IMR-90 (cell line): Measurements from ENCODE around the gene CMKLR1. TPM values are rescaled to one million over a fixed set of nuclear protein-coding genes. Genes with fewer than 3 reads are reported as not detected.

Experiments used
- ATAC-seq: fragments of 200-7000 bp; cut with Tn5 transposase; 2 replicates; pipeline ENCODE4 v1.9.1; 2020; ENCODE audit warnings: low read depth, mild to moderate bottlenecking, moderate library complexity
- BruUV-seq: library from RNA; stranded (reverse); fragments of 400-500 nt; replicated peaks from 2 replicates; lab custom pipeline; 2021; lab: Mats Ljungman, UMichigan
- CTCF ChIA-PET: fragments of 300-600 bp; formaldehyde crosslinking; extraction: SDS; loops from one replicate; lab custom pipeline; 2021; ENCODE audit warnings: antibody characterized with exemption; lab: Yijun Ruan, JAX
- POLR2A ChIA-PET: fragments of 300-600 bp; sonication (Branson Sonifier 250); formaldehyde crosslinking; loops from one replicate; lab custom pipeline; 2022; ENCODE audit warnings: antibody characterized with exemption; ENCODE audit not compliant: unreplicated experiment; lab: Charles Lee
- DNase-seq: peaks from one replicate; pipeline ENCODE4 v3.0.0; 2013
- H2AFZ ChIP-seq: replicated peaks from 2 replicates; pipeline ENCODE3; 2013; ENCODE audit warnings: low read length, mild to moderate bottlenecking; ENCODE audit not compliant: poor library complexity
- H2AK5ac ChIP-seq: 2 replicates; pipeline ENCODE4 v1.6.1; 2013; ENCODE audit warnings: low read depth, low read length, inconsistent platforms
- H2AK9ac ChIP-seq: replicated peaks from 2 replicates; pipeline ENCODE3; 2013; ENCODE audit warnings: mild to moderate bottlenecking, low read depth, low read length, moderate library complexity; ENCODE audit not compliant: poor library complexity
- H2BK120ac ChIP-seq: 2 replicates; pipeline ENCODE4 v1.6.1; 2013; ENCODE audit warnings: low read depth, low read length, inconsistent platforms
- H2BK15ac ChIP-seq: 3 replicates; pipeline ENCODE4 v1.6.1; 2013; ENCODE audit warnings: low read depth, low read length, inconsistent platforms
- H2BK20ac ChIP-seq: 2 replicates; pipeline ENCODE4 v1.6.1; 2013; ENCODE audit warnings: low read depth, mild to moderate bottlenecking, inconsistent platforms, low read length, moderate library complexity
- H2BK5ac ChIP-seq: 2 replicates; pipeline ENCODE4 v1.6.1; 2013; ENCODE audit warnings: mild to moderate bottlenecking, low read depth, low read length, inconsistent platforms; ENCODE audit not compliant: poor library complexity, severe bottlenecking
- H3K14ac ChIP-seq: replicated peaks from 2 replicates; pipeline ENCODE4 v1.6.1; 2013; ENCODE audit warnings: low read depth, low read length, inconsistent platforms
- H3K18ac ChIP-seq: 2 replicates; pipeline ENCODE4 v1.6.1; 2013; ENCODE audit warnings: low read depth, low read length, control low read depth
- H3K23ac ChIP-seq: 2 replicates; pipeline ENCODE4 v1.6.1; 2013; ENCODE audit warnings: low read depth, low read length, inconsistent platforms
- H3K27ac ChIP-seq: 2 replicates; pipeline ENCODE4 v1.5.1; 2013; ENCODE audit warnings: mild to moderate bottlenecking, control low read depth, low read length; ENCODE audit not compliant: insufficient read depth
- H3K27me3 ChIP-seq: 2 replicates; pipeline ENCODE4 v1.6.1; 2013; ENCODE audit warnings: low read length; ENCODE audit not compliant: control insufficient read depth, insufficient read depth
- H3K36me3 ChIP-seq: 2 replicates; pipeline ENCODE4 v1.6.1; 2013; ENCODE audit warnings: low read length, mixed read lengths; ENCODE audit not compliant: control insufficient read depth, insufficient read depth
- H3K4ac ChIP-seq: 2 replicates; pipeline ENCODE4 v1.6.1; 2013; ENCODE audit warnings: low read depth, low read length, inconsistent platforms
- H3K4me1 ChIP-seq: 2 replicates; pipeline ENCODE4 v1.6.1; 2013; ENCODE audit warnings: low read length, mixed read lengths; ENCODE audit not compliant: control insufficient read depth, insufficient read depth
- H3K4me2 ChIP-seq: 2 replicates; pipeline ENCODE4 v1.6.1; 2013; ENCODE audit warnings: low read depth, mild to moderate bottlenecking, control low read depth, low read length, moderate library complexity
- H3K4me3 ChIP-seq: 2 replicates; pipeline ENCODE4 v1.5.1; 2013; ENCODE audit warnings: low read depth, mild to moderate bottlenecking, control low read depth, low read length, moderate library complexity; ENCODE audit not compliant: insufficient read depth
- H3K56ac ChIP-seq: 2 replicates; pipeline ENCODE4 v1.6.1; 2013; ENCODE audit warnings: low read length, inconsistent platforms; ENCODE audit not compliant: insufficient read depth; ENCODE audit errors: extremely low read depth
- H3K79me1 ChIP-seq, 2 experiments: 2 replicates each; pipeline ENCODE4 v1.6.1; 2013; ENCODE audit warnings: low read length in 2 of 2, inconsistent platforms in 1 of 2, low read depth in 1 of 2
- H3K9ac ChIP-seq: 2 replicates; pipeline ENCODE4 v1.6.1; 2013; ENCODE audit warnings: low read depth, low read length, control low read depth
- H3K9me1 ChIP-seq: 2 replicates; pipeline ENCODE4 v1.6.1; 2013; ENCODE audit warnings: low read length, inconsistent platforms; ENCODE audit not compliant: insufficient read depth
- H3K9me3 ChIP-seq: 2 replicates; pipeline ENCODE4 v1.6.1; 2013; ENCODE audit warnings: low read length; ENCODE audit not compliant: control insufficient read depth, insufficient read depth
- H4K20me1 ChIP-seq: 2 replicates; pipeline ENCODE4 v1.6.1; 2013; ENCODE audit warnings: low read length, inconsistent platforms; ENCODE audit not compliant: insufficient read depth
- H4K5ac ChIP-seq: 2 replicates; pipeline ENCODE4 v1.6.1; 2013; ENCODE audit warnings: mild to moderate bottlenecking, low read depth, low read length, control low read depth
- H4K8ac ChIP-seq, 2 experiments: 2 replicates each; pipeline ENCODE4 v1.6.1; 2013; ENCODE audit warnings: low read depth in 2 of 2, low read length in 2 of 2, control low read depth in 1 of 2, inconsistent platforms in 1 of 2
- H4K91ac ChIP-seq: 2 replicates; pipeline ENCODE4 v1.6.1; 2013; ENCODE audit warnings: low read depth, low read length, inconsistent platforms; ENCODE audit not compliant: insufficient read depth
- BHLHE40 ChIP-seq: fragments of 150-350 bp; IDR thresholded peaks from 2 replicates; pipeline ENCODE4 v1.6.1; 2016; ENCODE audit warnings: mild to moderate bottlenecking, low read depth, low read length
- CEBPB ChIP-seq: IDR thresholded peaks from 2 replicates; pipeline ENCODE4 v1.6.1; 2012; ENCODE audit warnings: low read depth, low read length, improper control_type of control experiment
- CTCF ChIP-seq: conservative IDR thresholded peaks from 2 replicates; pipeline ENCODE4 v1.5.1; 2012; ENCODE audit warnings: mild to moderate bottlenecking, low read depth, low read length, improper control_type of control experiment
- MXI1 ChIP-seq: IDR thresholded peaks from 2 replicates; pipeline ENCODE4 v1.6.1; 2012; ENCODE audit warnings: low read depth, mild to moderate bottlenecking, low read length, moderate library complexity, borderline replicate concordance
- NFE2L2 ChIP-seq: fragments of 150-350 bp; IDR thresholded peaks from 2 replicates; pipeline ENCODE4 v1.6.1; 2016; ENCODE audit warnings: low read depth, mild to moderate bottlenecking, low read length
- POLR2A ChIP-seq: IDR thresholded peaks from 2 replicates; pipeline ENCODE4 v1.6.1; 2012; ENCODE audit warnings: mild to moderate bottlenecking, low read depth, low read length
- RFX5 ChIP-seq: IDR thresholded peaks from 2 replicates; pipeline ENCODE4 v1.8.0; 2012; ENCODE audit warnings: low read depth, mild to moderate bottlenecking, low read length, moderate library complexity
- SMC3 ChIP-seq: fragments of 150-350 bp; IDR thresholded peaks from 2 replicates; pipeline ENCODE4 v1.6.1; 2016; ENCODE audit warnings: low read depth, mild to moderate bottlenecking, antibody characterized with exemption, low read length, moderate library complexity
- USF2 ChIP-seq: fragments of 150-350 bp; IDR thresholded peaks from 2 replicates; pipeline ENCODE4 v1.6.1; 2017; ENCODE audit warnings: mild to moderate bottlenecking, antibody characterized with exemption, low read length, low read depth
- WGBS, 2 experiments: methylation state at CpG; one replicate each; pipeline versions ENCODE4 v1.1.5 to v1.1.7; 2013; ENCODE audit warnings: missing lambda C conversion rate in 2 of 2; ENCODE audit not compliant: insufficient read length in 1 of 2; ENCODE audit errors: extremely low coverage in 2 of 2; 5-methylcytosine and 5-hydroxymethylcytosine counted together
- dilution Hi-C: fragments of 300-500 bp; cut with HindIII; formaldehyde crosslinking; loops from one replicate; pipeline ENCODE4 v1.14.3; 2018; ENCODE audit warnings: low sequenced_read_pairs; ENCODE audit not compliant: unreplicated experiment
- in situ Hi-C: fragments of 300-500 bp; cut with MboI; formaldehyde crosslinking; loops from 3 replicates; pipeline ENCODE4 v1.14.3; 2019; ENCODE audit warnings: low sequenced_read_pairs, inconsistent platforms, mixed read lengths
- intact Hi-C: fragments of 100-400 bp; cut with micrococcal nuclease; formaldehyde crosslinking; loops from 2 replicates; pipeline ENCODE4 v1.10.0; 2022
- polyA plus RNA-seq, 3 experiments: library from polyadenylated mRNA; depleted of rRNA; stranded (reverse); fragments of >200 nt; gene quantifications; 2 replicates each; pipeline ENCODE4 v1.2.3, GENCODE V29; 2012; ENCODE audit warnings: low replicate concordance in 1 of 3
- total RNA-seq: library from RNA; depleted of rRNA; stranded (reverse); fragments of >200 nt; gene quantifications from 2 replicates; pipeline ENCODE4 v1.2.3, GENCODE V29; 2012

The CMKLR1 gene
- total and polyA plus RNA-seq, 2 of the 4 experiments (the other 2 are of a cell fraction), result not detected

- no peak overlapping the region for H3K14ac ChIP-seq
- no peak overlapping the region for H3K23ac ChIP-seq
- H3K4me1 ChIP-seq, result no peaks in the 10 kb centered on the region
- no peaks in the 10 kb centered on the region for H3K9me1 ChIP-seq
- dilution Hi-C loops (no loop called here), intact Hi-C loops (no loop called here), in situ Hi-C loops (no loop called here)
- H4K8ac ChIP-seq, result no peak overlapping the region
- no peak overlapping the region for H2BK20ac ChIP-seq
- ATAC-seq (no peak), DNase-seq (no peak)
- H3K4me2 ChIP-seq, result no peak overlapping the region
- TF ChIP-seq NFE2L2 (no peak), CTCF (no peak), MXI1 (no peak), CEBPB (no peak), SMC3 (no peak), USF2 (no peak), RFX5 (no peak), BHLHE40 (no peak), POLR2A (no peak)
- no peak overlapping the region for H4K91ac ChIP-seq
- no peak overlapping the region for H3K9ac ChIP-seq
- no peak overlapping the region for H4K5ac ChIP-seq
- H3K27ac ChIP-seq, result no peak overlapping the region
- no peak overlapping the region for H3K18ac ChIP-seq
- no CpG with 5 or more reads among the region's 8 CpGs for WGBS, 2 experiments
- POLR2A ChIA-PET, result no interaction called here
- H2AK9ac ChIP-seq, result no peak overlapping the region
- H2BK120ac ChIP-seq, result no peak overlapping the region
- H3K27me3 ChIP-seq, result no peaks in the 10 kb centered on the region
- no peak overlapping the region for H3K56ac ChIP-seq
- H3K4me3 ChIP-seq, result no peak overlapping the region
- H3K4ac ChIP-seq, result no peak overlapping the region
- BruUV-seq, result no TSS peak
- H3K79me1 ChIP-seq, result no peaks in the 10 kb centered on the region
- H3K36me3 ChIP-seq, result no peaks in the 10 kb centered on the region
- H2AFZ ChIP-seq, result no peak overlapping the region
- no peak overlapping the region for H2BK15ac ChIP-seq
- H3K9me3 ChIP-seq, result no peaks in the 10 kb centered on the region
- H2AK5ac ChIP-seq, result no peak overlapping the region
- CTCF ChIA-PET, result no interaction called here
- no peak overlapping the region for H2BK5ac ChIP-seq
- H4K20me1 ChIP-seq, result no peaks in the 10 kb centered on the region
Measured at GRCh38 chr12:108303703-108304102, 35.4 kb downstream of the CMKLR1 start.
